PFSK-1 (cell line): ENCODE results near the gene IFI27L1.

ENCODE experiments used
- FOXP2 ChIP-seq: optimal IDR thresholded peaks from 2 replicates; pipeline ENCODE3; 2011; ENCODE audit warnings: borderline replicate concordance, control low read depth, inconsistent platforms; ENCODE audit not compliant: insufficient read depth; ENCODE audit errors: extremely low read length, extremely low read depth
- POLR2AphosphoS5 ChIP-seq: IDR thresholded peaks from 2 replicates; pipeline ENCODE4 v1.6.1; 2012; ENCODE audit warnings: low read depth, mild to moderate bottlenecking, control low read depth, low read length, moderate library complexity
- REST ChIP-seq, 2 experiments: IDR thresholded peaks; 2 replicates each; pipeline versions ENCODE4 v1.6.1 to v1.8.0; 2011 to 2012; ENCODE audit warnings: low read depth in 2 of 2, low read length in 2 of 2, control low read depth in 1 of 2, inconsistent platforms in 1 of 2, mild to moderate bottlenecking in 1 of 2, moderate library complexity in 1 of 2; ENCODE audit not compliant: insufficient read depth in 1 of 2
- SIN3A ChIP-seq: IDR thresholded peaks from 2 replicates; pipeline ENCODE4 v1.6.1; 2012; ENCODE audit warnings: mild to moderate bottlenecking, low read length, moderate library complexity, borderline replicate concordance; ENCODE audit not compliant: insufficient read depth
- TAF1 ChIP-seq: IDR thresholded peaks from 2 replicates; pipeline ENCODE4 v1.6.1; 2012; ENCODE audit warnings: low read length, control low read depth, borderline replicate concordance; ENCODE audit not compliant: insufficient read depth

The IFI27L1 gene

GRCh38 chr14:94054936-94055335, 26.2 kb upstream of the IFI27L1 start:
- TF ChIP-seq TAF1, result no peak
- TF ChIP-seq FOXP2, result no peak
- no peak for TF ChIP-seq REST (IDR thresholded peaks at IDR 0.05; ENCODE audit: insufficient read depth in 1 of 2, low read depth in 2 of 2, low read length in 2 of 2)
- TF ChIP-seq SIN3A, result no peak
- TF ChIP-seq POLR2AphosphoS5, result no peak

- TF ChIP-seq SIN3A, result no peak
- TF ChIP-seq TAF1, result no peak
Observed at GRCh38 chr14:94056579-94057308, 24.4 kb upstream of the IFI27L1 start.

GRCh38 chr14:94058128-94058673, 22.9 kb upstream of the IFI27L1 start:
- no peak for TF ChIP-seq SIN3A
- TF ChIP-seq TAF1, result no peak
- TF ChIP-seq POLR2AphosphoS5, result no peak
- TF ChIP-seq FOXP2, result no peak
- TF ChIP-seq REST (IDR thresholded peaks at IDR 0.05; ENCODE audit: insufficient read depth in 1 of 2, low read depth in 2 of 2, low read length in 2 of 2), result no peak

- TF ChIP-seq FOXP2, result no peak
- TF ChIP-seq POLR2AphosphoS5, result no peak
- no peak for TF ChIP-seq SIN3A
- TF ChIP-seq TAF1, result no peak
- no peak for TF ChIP-seq REST (IDR thresholded peaks at IDR 0.05; ENCODE audit: insufficient read depth in 1 of 2, low read depth in 2 of 2, low read length in 2 of 2)
Observed at GRCh38 chr14:94058674-94059138, 22.4 kb upstream of the IFI27L1 start.

GRCh38 chr14:94059998-94060397, 21.1 kb upstream of the IFI27L1 start:
- TF ChIP-seq FOXP2, result no peak
- no peak for TF ChIP-seq SIN3A
- no peak for TF ChIP-seq REST (IDR thresholded peaks at IDR 0.05; ENCODE audit: insufficient read depth in 1 of 2, low read depth in 2 of 2, low read length in 2 of 2)
- no peak for TF ChIP-seq TAF1
